Measurements from ENCODE around the gene ZNF638. TPM values are rescaled to one million over a fixed set of nuclear protein-coding genes. Genes with fewer than 3 reads are reported as not detected.

ZNF638 gene
- total RNA-seq, 1 donor from 2014 or later, result 91.9 TPM

GRCh38 chr2:71481111-71481510 is 149.5 kb downstream of the ZNF638 start:
- intact Hi-C loops (cut with DNase I), result no loop called here
- DNase-seq (ENCODE audit: missing footprints) (no peak), ATAC-seq (no peak)

DNA sequence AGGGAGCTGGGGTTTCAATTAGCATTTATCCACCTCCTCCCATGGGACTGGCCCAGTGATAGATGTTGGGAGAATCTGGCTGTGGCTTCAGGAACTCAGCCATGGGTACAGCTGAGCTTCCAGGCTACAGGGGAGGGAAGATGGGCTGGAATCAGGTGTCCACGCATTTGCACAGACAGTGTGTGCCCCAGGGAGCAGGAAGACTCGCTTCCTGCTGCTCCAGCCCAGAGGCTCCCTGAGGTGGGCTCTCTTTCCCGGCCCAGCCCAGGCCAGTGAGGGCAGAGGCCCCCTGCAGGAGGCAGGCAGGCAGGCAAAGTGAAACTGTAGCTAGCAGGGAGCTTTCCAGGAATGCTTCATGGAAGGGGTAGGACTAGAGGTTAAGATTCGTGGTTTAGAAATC is 150.5 kb downstream of the ZNF638 start:
- no peak for DNase-seq (ENCODE audit: missing footprints)
- intact Hi-C loops (cut with DNase I), result no loop called here
- ATAC-seq, result no peak

- ATAC-seq (no peak), DNase-seq (ENCODE audit: missing footprints) (no peak)
- intact Hi-C loops (cut with DNase I), result no loop called here
These were observed 151.7 kb downstream of the ZNF638 start for GRCh38 chr2:71483246-71483645.

GRCh38 chr2:71484354-71484753 is 152.8 kb downstream of the ZNF638 start:
- ATAC-seq (no peak), DNase-seq (ENCODE audit: missing footprints) (no peak)
- intact Hi-C loops (cut with DNase I), result no loop called here

Other genes with a start within 250 kb of the ZNF638 start
- gene MCEE, start 201.6 kb upstream of the ZNF638 start, total RNA-seq, result 42.2 TPM
- gene MPHOSPH10, start 201.1 kb upstream of the ZNF638 start, total RNA-seq, result 21.0 TPM
- 64.9 TPM for gene PAIP2B, start 104.7 kb upstream of the ZNF638 start, total RNA-seq
- 57.8 TPM for gene DYSF, start 121.8 kb downstream of the ZNF638 start, total RNA-seq

Data from Right ventricle myocardium inferior (tissue), 1 donor.